H9 (cell line): Measurements from ENCODE around the gene PRSS3. TPM values are rescaled to one million over a fixed set of nuclear protein-coding genes. Genes with fewer than 3 reads are reported as not detected.
"Not testable (repeated sequence)": the region's sequence is repeated elsewhere in the genome, so short reads cannot be mapped to it uniquely, and the experiment has no call there.

Experiments
- DNase-seq: peaks from one replicate; pipeline ENCODE4 v3.0.0-alpha.2; 2017
- H2AFZ ChIP-seq: one replicate; pipeline ENCODE4 v1.6.1; 2013; ENCODE audit warnings: mild to moderate bottlenecking, low read length, control low read depth, moderate library complexity
- H2AK5ac ChIP-seq: 2 replicates; pipeline ENCODE4 v1.6.1; 2013; ENCODE audit warnings: low read length, control low read depth, mixed read lengths; ENCODE audit not compliant: insufficient read length
- H2BK120ac ChIP-seq: one replicate; pipeline ENCODE4 v1.6.1; 2013; ENCODE audit warnings: low read depth, mild to moderate bottlenecking, low read length, control low read depth, inconsistent platforms; ENCODE audit not compliant: poor library complexity, severe bottlenecking
- H2BK12ac ChIP-seq: 2 replicates; pipeline ENCODE4 v1.6.1; 2013; ENCODE audit warnings: low read length, control low read depth, mixed read lengths, low read depth; ENCODE audit not compliant: insufficient read length
- H2BK15ac ChIP-seq: 2 replicates; pipeline ENCODE4 v1.6.1; 2013; ENCODE audit warnings: low read depth, low read length, control low read depth
- H2BK20ac ChIP-seq: one replicate; pipeline ENCODE4 v1.6.1; 2013; ENCODE audit warnings: low read depth, mild to moderate bottlenecking, low read length, control low read depth, inconsistent platforms; ENCODE audit not compliant: poor library complexity, severe bottlenecking
- H2BK5ac ChIP-seq: 2 replicates; pipeline ENCODE4 v1.6.1; 2013; ENCODE audit warnings: low read length, control low read depth, mixed read lengths; ENCODE audit not compliant: insufficient read length
- H3K14ac ChIP-seq: 2 replicates; pipeline ENCODE4 v1.6.1; 2013; ENCODE audit warnings: low read length, control low read depth; ENCODE audit not compliant: insufficient read depth
- H3K18ac ChIP-seq: 2 replicates; pipeline ENCODE4 v1.6.1; 2013; ENCODE audit warnings: low read depth, mild to moderate bottlenecking, mixed read lengths, low read length, control low read depth; ENCODE audit not compliant: insufficient read length
- H3K23ac ChIP-seq: 2 replicates; pipeline ENCODE4 v1.6.1; 2013; ENCODE audit warnings: low read length, control low read depth, mixed read lengths, low read depth; ENCODE audit not compliant: insufficient read length
- H3K23me2 ChIP-seq: 2 replicates; pipeline ENCODE4 v1.6.1; 2013; ENCODE audit warnings: low read depth, mild to moderate bottlenecking, mixed read lengths, low read length, control low read depth; ENCODE audit not compliant: insufficient read length, poor library complexity, severe bottlenecking
- H3K27ac ChIP-seq: 2 replicates; pipeline ENCODE4 v1.5.1; 2013; ENCODE audit warnings: low read length, control low read depth, mixed read lengths, low read depth; ENCODE audit not compliant: insufficient read length
- H3K27me3 ChIP-seq: 2 replicates; pipeline ENCODE4 v1.6.1; 2013; ENCODE audit warnings: low read length, control low read depth, inconsistent platforms; ENCODE audit not compliant: insufficient read depth
- H3K4ac ChIP-seq: 2 replicates; pipeline ENCODE4 v1.6.1; 2013; ENCODE audit warnings: low read depth, mild to moderate bottlenecking, control low read depth, inconsistent platforms, low read length, moderate library complexity
- H3K4me1 ChIP-seq: 2 replicates; pipeline ENCODE4 v1.6.1; 2013; ENCODE audit warnings: low read length, control low read depth, inconsistent platforms; ENCODE audit not compliant: insufficient read depth
- H3K4me2 ChIP-seq: 2 replicates; pipeline ENCODE4 v1.6.1; 2013; ENCODE audit warnings: low read length, control low read depth, mixed read lengths; ENCODE audit not compliant: insufficient read length, insufficient read depth
- H3K56ac ChIP-seq: 2 replicates; pipeline ENCODE4 v1.6.1; 2013; ENCODE audit warnings: low read depth, mild to moderate bottlenecking, mixed read lengths, low read length, control low read depth; ENCODE audit not compliant: insufficient read length
- H3K79me1 ChIP-seq: 2 replicates; pipeline ENCODE4 v1.6.1; 2013; ENCODE audit warnings: low read depth, mild to moderate bottlenecking, moderate library complexity, low read length, control low read depth, inconsistent platforms; ENCODE audit not compliant: insufficient read depth, poor library complexity, severe bottlenecking
- H3K79me2 ChIP-seq: 2 replicates; pipeline ENCODE4 v1.6.1; 2013; ENCODE audit warnings: low read length, control low read depth, inconsistent platforms; ENCODE audit not compliant: insufficient read depth
- H3K9ac ChIP-seq: 2 replicates; pipeline ENCODE4 v1.6.1; 2013; ENCODE audit warnings: low read length, control low read depth, mixed read lengths; ENCODE audit not compliant: insufficient read length; ENCODE audit errors: extremely low read depth
- H3K9me3 ChIP-seq: one replicate; pipeline ENCODE4 v1.6.1; 2013; ENCODE audit warnings: low read depth, low read length, inconsistent platforms; ENCODE audit not compliant: control insufficient read depth
- H3T11ph ChIP-seq: one replicate; pipeline ENCODE4 v1.6.1; 2013; ENCODE audit warnings: mild to moderate bottlenecking, low read length, control low read depth, inconsistent platforms
- H4K20me1 ChIP-seq: one replicate; pipeline ENCODE4 v1.6.1; 2013; ENCODE audit not compliant: control insufficient read depth, insufficient read length, insufficient read depth
- H4K5ac ChIP-seq: 2 replicates; pipeline ENCODE4 v1.6.1; 2013; ENCODE audit warnings: low read depth, mild to moderate bottlenecking, mixed read lengths, low read length, control low read depth; ENCODE audit not compliant: insufficient read length
- H4K8ac ChIP-seq: replicated peaks from 2 replicates; pipeline ENCODE4 v1.6.1; 2013; ENCODE audit warnings: low read length, control low read depth, mixed read lengths, low read depth; ENCODE audit not compliant: insufficient read length
- H4K91ac ChIP-seq: 2 replicates; pipeline ENCODE4 v1.6.1; 2013; ENCODE audit warnings: low read depth, mild to moderate bottlenecking, moderate library complexity, mixed read lengths, low read length, control low read depth; ENCODE audit not compliant: insufficient read length
- H3K27ac Mint-ChIP-seq, 3 experiments: 2 replicates in 2 of 3; 3 replicates in 1 of 3; pipeline ENCODE4 v1.8.0; 2020 to 2021; ENCODE audit warnings: mixed read lengths in 3 of 3, mild to moderate bottlenecking in 1 of 3, moderate library complexity in 1 of 3
- H3K27me3 Mint-ChIP-seq: 2 replicates; pipeline ENCODE4 v1.8.0; 2021; ENCODE audit warnings: low read depth, mild to moderate bottlenecking, moderate library complexity, mixed read lengths
- H3K36me3 Mint-ChIP-seq, 3 experiments: 2 replicates in 2 of 3; 3 replicates in 1 of 3; pipeline ENCODE4 v1.8.0; 2020 to 2021; ENCODE audit warnings: low read depth in 3 of 3, mixed read lengths in 3 of 3; ENCODE audit not compliant: insufficient read depth in 1 of 3
- H3K4me1 Mint-ChIP-seq, 2 experiments: 2 replicates each; pipeline ENCODE4 v1.8.0; 2020; ENCODE audit warnings: mixed read lengths in 2 of 2
- H3K4me3 Mint-ChIP-seq, 2 experiments: 2 replicates in 1 of 2; 3 replicates in 1 of 2; pipeline ENCODE4 v1.8.0; 2020 to 2021; ENCODE audit warnings: mild to moderate bottlenecking in 2 of 2, mixed read lengths in 2 of 2, moderate library complexity in 1 of 2
- H3K9me3 Mint-ChIP-seq, 2 experiments: 2 replicates in 1 of 2; 3 replicates in 1 of 2; pipeline ENCODE4 v1.8.0; 2020; ENCODE audit warnings: mild to moderate bottlenecking in 2 of 2, mixed read lengths in 2 of 2, moderate library complexity in 1 of 2
- CTCF ChIP-seq: fragments of 200-600 bp; sonication (generic); conservative IDR thresholded peaks from 3 replicates; pipeline ENCODE4 v1.8.0; 2021; ENCODE audit warnings: antibody characterized with exemption, mild to moderate bottlenecking
- WGBS: extraction: QIAGEN DNeasy Blood & Tissue Kit; methylation state at CpG from one replicate; pipeline ENCODE4 v1.1.7; 2013; ENCODE audit warnings: missing lambda C conversion rate, low lambda C conversion rate, mixed read lengths; ENCODE audit not compliant: insufficient read length; ENCODE audit errors: extremely low coverage; 5-methylcytosine and 5-hydroxymethylcytosine counted together
- total RNA-seq: library from RNA; stranded (reverse); gene quantifications from 2 replicates; pipeline ENCODE4 v1.2.1, GENCODE V29; 2021

The PRSS3 gene
- total RNA-seq, 1 experiment from 2014 or later: not detected

- H3K27ac ChIP-seq: no peak overlapping the region
- H2BK15ac ChIP-seq: no peak overlapping the region
- peaks cover 6% of the 10 kb centered on the region for H3K79me1 ChIP-seq
- no peak overlapping the region for H3K18ac ChIP-seq
- H3K56ac ChIP-seq: no peak overlapping the region
- no peak overlapping the region for H3T11ph ChIP-seq
- H3K36me3 Mint-ChIP-seq: peaks cover 5 to 6% (median 5%) of the 10 kb centered on the region in 3 experiments; a peak in 6 of 7 replicates
- no peak overlapping the region for H2BK12ac ChIP-seq
- no peaks in the 10 kb centered on the region for H3K9me3 Mint-ChIP-seq
- H4K91ac ChIP-seq: no peak overlapping the region
- no peaks in the 10 kb centered on the region for H3K23me2 ChIP-seq
- no peak overlapping the region for H2AK5ac ChIP-seq
- no peak overlapping the region for H3K14ac ChIP-seq
- H2BK5ac ChIP-seq: no peak overlapping the region
- peaks cover 26% of the 10 kb centered on the region; the same call in 1 of the 2 replicates for H3K79me2 ChIP-seq
- H3K23ac ChIP-seq: no peak overlapping the region
- no peak overlapping the region for H2AFZ ChIP-seq
- H3K9me3 ChIP-seq: no peaks in the 10 kb centered on the region
- no peak overlapping the region for H2BK20ac ChIP-seq
- H3K27me3 ChIP-seq: no peaks in the 10 kb centered on the region
- H4K20me1 ChIP-seq: no peaks in the 10 kb centered on the region
- H3K4me3 Mint-ChIP-seq: no peak overlapping the region
- TF ChIP-seq CTCF: no peak
- no peak overlapping the region for H3K9ac ChIP-seq
- no peak overlapping the region for H4K8ac ChIP-seq
- H3K4me1 Mint-ChIP-seq: peaks cover 16 to 22% of the 10 kb centered on the region in 2 experiments
- no peak overlapping the region for H3K4me2 ChIP-seq
- H3K4ac ChIP-seq: no peak overlapping the region
- no CpG with 5 or more reads among the region's 3 CpGs for WGBS
- no peak overlapping the region for H4K5ac ChIP-seq
- H3K4me1 ChIP-seq: no peaks in the 10 kb centered on the region
- no peak overlapping the region for H2BK120ac ChIP-seq
- H3K27me3 Mint-ChIP-seq: no peaks in the 10 kb centered on the region
- DNase-seq: no peak
- H3K27ac Mint-ChIP-seq: no peak overlapping the region
These were observed 28.4 kb downstream of the PRSS3 start for GRCh38 chr9:33823801-33824200.

DNA sequence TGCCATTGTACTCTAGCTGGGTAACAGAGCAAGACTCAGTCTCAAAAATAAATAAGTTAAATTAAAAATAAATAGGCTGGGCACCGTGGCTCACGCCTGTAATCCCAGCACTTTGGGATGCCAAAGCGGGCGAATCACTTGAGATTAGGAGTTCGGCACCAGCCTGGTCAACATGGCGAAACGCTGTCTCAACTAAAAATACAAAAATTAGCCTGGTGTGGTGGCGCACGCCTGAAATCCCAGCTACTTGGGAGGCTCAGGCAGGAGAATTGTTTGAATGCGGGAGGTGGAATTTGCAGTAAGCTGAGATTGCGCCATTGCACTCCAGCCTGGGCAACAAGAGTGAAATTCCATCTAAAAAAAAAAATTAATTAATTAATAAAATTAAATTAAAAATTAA, 31.9 kb downstream of the PRSS3 start:
- WGBS: no CpG with 5 or more reads among the region's 11 CpGs
- not testable (repeated sequence) for H2BK20ac ChIP-seq, H3K9ac ChIP-seq, H2BK12ac ChIP-seq, H3K14ac ChIP-seq, H3K23ac ChIP-seq, DNase-seq, H2AFZ ChIP-seq, H4K20me1 ChIP-seq, H2BK15ac ChIP-seq, H3K27ac Mint-ChIP-seq, H2AK5ac ChIP-seq, H3K4ac ChIP-seq, H3K56ac ChIP-seq, H3K9me3 ChIP-seq, H3T11ph ChIP-seq, H3K4me1 ChIP-seq, H2BK120ac ChIP-seq, H4K8ac ChIP-seq, H3K27ac ChIP-seq, H3K4me1 Mint-ChIP-seq, H3K27me3 Mint-ChIP-seq, H3K18ac ChIP-seq, H4K91ac ChIP-seq, H3K4me3 Mint-ChIP-seq, H3K9me3 Mint-ChIP-seq, H3K23me2 ChIP-seq, H3K27me3 ChIP-seq, H3K4me2 ChIP-seq, H2BK5ac ChIP-seq, H4K5ac ChIP-seq, H3K79me1 ChIP-seq
- peaks cover 0 to 11% (median 5%) of the 10 kb centered on the region in 3 experiments; a peak in 5 of 7 replicates for H3K36me3 Mint-ChIP-seq
- H3K79me2 ChIP-seq: peaks cover 14% of the 10 kb centered on the region; the same call in 1 of the 2 replicates
